Globus pallidus (tissue), 1 donor: ENCODE data around the gene CRYGA.
"Not testable (repeated sequence)": the region's sequence is repeated elsewhere in the genome, so short reads cannot be mapped to it uniquely, and the experiment has no call there.

Experiments used
- DNase-seq: peaks from one replicate; pipeline ENCODE4 v3.0.0-alpha.2; 2015; ENCODE audit warnings: low spot score

CRYGA gene

DNA sequence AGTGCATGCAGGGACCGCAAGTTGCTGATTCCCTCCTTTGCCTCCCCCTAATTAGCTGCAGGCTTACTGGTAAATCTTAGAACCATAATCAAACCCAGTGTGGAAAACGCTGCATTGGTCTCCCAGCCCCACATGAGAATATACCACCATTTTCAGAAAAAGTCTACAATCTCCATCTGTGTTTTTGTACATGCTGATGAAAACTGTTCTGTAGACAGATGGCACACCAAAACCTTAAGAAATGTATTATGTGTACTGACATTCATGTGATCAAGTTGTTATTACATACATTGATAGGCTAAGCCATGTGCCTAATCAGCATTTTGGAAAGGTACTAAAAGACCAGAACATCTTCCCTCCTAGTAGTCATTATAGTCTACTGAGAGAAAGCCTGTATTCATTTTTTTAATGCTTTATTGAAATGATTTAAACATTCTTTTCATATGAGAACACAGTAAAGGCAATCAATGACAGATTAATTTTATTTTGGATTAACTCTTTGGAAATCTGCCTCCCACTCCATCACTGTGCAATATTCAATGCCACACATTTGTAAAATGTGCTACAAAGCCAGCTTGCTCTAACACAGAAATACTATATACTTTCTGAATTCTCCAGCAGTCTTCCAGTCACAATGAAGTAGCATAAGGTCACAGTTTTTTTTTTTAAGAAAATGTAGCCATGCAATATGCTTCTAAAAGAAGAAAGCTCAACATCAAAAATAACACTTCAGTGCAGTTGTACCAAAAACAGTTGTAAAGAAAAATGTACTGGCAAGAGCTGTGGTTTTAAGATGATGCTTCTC is 1.8 kb upstream of the CRYGA start:
- no peak for DNase-seq

- DNase-seq: no peak
Observed at GRCh38 chr2:208156439-208156838, 7.0 kb downstream of the CRYGA start.

DNA sequence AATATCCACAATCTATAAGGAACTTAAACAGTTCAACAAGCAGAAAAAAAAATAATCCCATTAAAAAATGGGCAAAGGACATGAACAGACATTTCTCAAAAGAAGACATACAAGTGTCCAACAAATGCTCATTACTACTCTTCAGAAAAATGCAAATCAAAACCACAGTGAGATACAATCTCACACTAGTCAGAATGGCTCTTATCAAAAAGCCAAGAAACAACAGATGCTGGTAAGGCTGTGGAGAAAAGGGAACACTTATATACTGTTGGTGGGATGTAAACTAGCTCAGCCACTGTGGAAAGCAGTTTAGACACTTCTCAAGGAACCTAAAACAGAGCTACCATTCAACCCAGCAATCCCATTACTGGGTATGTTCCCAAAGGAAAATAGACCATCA is 10.2 kb downstream of the CRYGA start:
- no peak for DNase-seq

GRCh38 chr2:208150956-208151355 is 12.4 kb downstream of the CRYGA start:
- DNase-seq: no peak

DNA sequence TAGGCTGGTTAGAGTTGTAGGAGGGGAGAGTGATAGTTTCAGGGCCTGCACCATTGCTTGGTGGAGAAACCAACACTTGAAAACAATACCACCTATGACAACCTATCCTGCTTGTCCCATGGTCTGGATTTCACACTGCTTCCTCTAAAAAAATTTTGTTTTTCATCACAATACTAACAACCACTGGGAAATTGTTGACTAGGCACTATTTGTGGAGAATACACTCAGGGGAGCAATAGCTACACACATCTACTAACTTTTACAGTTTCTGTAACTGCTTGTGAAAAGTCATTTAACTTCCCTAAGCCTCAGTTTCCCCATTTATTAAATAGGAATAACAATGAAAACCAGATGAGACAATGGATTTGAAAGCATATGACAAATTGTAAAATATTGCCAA is 13.3 kb downstream of the CRYGA start:
- no peak for DNase-seq

DNA sequence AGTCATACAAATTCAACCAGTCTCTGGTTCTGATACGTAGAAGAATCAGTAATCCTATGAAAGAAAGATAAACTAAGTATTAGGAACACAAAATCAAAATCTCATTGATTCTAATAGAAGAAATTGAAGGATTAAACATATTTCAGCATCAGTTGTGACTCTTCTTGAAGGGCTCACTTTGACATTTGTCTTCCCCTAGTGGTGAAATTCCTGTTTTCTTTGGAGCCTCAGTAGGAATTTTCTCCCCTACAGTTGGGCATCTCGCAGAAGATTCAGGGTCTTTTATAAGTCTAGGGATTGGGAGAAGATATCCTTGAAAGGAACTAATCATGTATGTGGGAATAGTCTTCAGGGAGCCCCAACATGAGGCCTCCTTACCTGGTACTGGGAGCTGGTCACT is 14.6 kb downstream of the CRYGA start:
- DNase-seq: no peak

DNA sequence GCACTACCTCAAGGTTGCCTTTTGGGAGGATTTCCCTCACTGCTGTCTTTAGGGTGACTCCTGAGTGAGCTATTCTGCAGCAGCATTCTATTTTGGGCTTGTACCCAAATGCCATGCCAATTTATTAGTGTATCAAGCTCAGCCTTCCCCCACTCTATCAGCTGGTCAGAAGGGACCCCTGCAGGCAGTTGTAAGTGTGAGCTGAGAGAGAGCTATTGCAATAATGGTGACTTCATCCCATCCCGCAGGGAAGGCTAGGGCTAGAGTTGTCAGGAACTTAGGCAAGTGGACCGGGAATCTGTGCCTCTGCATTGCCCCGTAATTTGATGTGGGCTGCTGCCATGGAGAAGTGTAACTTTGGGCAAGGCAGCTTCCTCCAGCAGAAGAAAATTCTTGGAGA is 15.6 kb downstream of the CRYGA start:
- no peak for DNase-seq

DNA sequence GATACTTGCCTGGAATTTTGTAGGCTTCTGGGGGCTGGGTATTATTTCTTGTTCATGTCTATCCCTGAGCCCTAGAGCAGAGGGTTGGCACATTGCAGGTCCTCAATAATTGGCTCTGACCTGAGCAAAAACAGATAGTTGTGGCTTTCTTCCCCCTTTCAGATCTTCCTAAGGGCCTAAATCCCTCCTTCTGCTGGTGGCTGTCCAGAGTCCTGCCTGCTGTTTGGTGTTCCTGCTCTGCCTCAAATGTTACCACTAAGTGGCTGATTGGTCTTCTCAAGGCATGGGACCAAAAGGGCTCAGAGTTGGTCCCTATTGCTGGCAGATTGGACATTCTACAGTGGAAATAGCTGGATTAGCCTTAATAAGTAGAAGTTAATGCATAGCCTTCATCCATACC is 16.4 kb downstream of the CRYGA start:
- DNase-seq: no peak

DNA sequence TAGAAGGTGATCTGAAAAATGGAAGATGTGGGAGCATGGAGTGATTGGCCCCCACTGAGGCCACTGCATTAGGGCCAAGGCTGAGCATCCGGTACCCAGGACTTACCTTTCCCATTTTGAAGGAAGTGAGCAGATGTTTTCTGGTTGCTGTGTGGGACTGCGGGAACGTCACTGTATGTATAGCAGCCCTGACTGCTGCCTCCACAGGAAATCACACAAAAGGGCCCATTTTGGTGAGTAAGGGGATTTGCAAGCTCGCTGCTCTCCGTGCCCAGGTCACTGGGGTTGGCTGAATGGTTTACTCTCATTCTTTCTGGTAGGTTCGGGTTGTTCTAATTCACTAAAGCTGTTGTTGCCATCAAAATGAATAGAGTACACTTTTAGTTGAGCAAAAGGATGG is 17.4 kb downstream of the CRYGA start, which contains the start of gene CRYGB:
TSS of gene CRYGB (minus strand) at position 153 of the 400 bp plus-strand sequence. CDS start at position 115, 38 bp downstream.
- DNase-seq: no peak

GRCh38 chr2:208142925-208143799 is 20.2 kb downstream of the CRYGA start:
- DNase-seq: peak; percentile 35

DNA sequence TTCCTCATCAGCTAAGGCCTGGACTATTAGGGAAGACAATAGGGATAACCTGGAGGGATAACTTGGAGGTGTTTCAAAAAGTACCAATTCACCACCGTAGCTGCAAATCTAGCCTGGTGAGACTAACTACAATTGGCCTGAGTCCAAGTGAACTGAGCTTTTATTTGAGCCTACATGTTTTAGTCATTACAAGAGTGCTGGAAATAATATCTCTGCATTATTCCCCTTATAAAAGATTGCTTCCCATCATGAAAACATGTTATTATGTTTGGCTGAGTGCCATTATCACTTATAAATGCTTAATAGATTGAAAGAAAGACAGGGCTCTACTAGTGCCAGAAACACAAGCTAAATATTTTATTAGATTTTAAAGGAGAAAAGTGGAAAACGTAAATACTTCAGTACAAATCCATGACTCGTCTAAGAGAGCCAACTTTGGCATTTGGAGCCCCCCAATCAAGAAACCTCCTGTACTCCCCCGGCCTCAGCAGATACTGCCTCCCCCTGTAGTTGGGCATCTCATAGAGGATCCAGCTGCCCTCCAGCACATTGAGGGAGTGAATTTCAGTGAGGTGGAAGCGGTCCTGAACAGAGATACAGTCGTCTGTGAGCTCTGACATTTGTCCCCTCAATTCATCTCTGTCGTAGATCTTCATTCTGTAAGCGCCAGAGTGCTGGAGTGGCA is 21.0 kb downstream of the CRYGA start:
- DNase-seq: no peak

- no peak for DNase-seq
Observed at GRCh38 chr2:208139447-208139846, 23.9 kb downstream of the CRYGA start.

DNA sequence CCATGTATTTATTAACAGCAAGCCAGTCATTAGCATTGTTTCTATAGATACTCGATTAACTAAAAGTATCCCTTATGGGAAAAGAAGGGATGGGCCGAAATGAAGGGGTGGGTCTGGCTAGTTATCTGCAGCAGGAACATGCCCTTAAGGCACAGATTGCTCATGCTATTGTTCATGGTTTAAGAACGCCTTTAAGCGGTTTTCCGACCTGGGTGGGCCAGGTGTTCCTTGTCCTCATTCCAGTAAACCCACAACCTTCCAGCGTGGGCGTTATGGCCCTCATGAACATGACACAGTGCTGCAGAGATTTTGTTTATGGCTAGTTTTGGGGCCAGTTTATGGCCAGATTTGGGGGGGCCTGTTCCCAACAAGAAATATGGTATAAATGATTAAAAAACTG is 25.1 kb downstream of the CRYGA start:
- DNase-seq: not testable (repeated sequence)

- no peak for DNase-seq
Observed at GRCh38 chr2:208136716-208137094, 26.7 kb downstream of the CRYGA start.

DNA sequence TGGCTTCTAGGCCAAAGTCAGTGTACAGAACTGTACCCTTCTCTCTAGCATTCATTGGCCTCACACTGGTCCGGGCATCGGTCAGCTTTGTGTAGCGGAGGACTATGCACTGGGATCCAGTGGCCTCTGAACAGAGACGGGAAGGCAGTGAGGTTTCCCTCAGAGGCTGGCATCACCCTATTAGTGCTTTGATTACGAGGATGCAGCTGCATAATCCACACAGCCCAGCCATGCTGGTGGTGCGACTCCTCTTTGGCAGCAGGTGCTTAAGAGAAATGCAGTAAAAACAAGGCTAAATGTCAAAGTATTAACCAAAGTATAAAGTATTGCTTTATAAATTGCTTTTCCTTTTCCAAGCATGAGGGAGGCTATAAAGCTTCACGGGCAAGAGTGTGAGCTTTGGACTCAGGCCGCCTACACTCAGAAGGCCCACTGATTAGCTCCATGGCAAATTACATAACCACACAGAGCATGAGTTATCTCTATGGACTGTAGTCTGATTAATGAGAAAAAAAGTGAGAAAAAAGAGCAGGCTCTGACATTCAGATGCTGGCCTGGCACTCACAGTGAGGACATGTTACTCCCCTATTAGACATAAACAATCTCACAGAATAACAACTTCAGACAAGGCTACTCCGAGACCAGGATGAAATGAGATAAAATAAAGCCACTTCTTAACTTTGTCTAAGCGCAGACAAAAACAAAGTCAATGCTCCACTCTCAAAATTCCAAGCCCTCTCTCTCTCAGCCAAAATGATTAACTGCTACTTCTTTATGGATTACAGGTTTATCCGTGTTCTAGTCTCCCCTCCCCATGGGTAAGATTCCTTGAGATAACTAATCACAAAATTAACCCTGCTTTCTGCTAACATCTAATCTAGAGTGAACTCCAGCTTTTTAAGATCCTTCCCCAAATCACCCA is 27.3 kb downstream of the CRYGA start:
- no peak for DNase-seq

DNA sequence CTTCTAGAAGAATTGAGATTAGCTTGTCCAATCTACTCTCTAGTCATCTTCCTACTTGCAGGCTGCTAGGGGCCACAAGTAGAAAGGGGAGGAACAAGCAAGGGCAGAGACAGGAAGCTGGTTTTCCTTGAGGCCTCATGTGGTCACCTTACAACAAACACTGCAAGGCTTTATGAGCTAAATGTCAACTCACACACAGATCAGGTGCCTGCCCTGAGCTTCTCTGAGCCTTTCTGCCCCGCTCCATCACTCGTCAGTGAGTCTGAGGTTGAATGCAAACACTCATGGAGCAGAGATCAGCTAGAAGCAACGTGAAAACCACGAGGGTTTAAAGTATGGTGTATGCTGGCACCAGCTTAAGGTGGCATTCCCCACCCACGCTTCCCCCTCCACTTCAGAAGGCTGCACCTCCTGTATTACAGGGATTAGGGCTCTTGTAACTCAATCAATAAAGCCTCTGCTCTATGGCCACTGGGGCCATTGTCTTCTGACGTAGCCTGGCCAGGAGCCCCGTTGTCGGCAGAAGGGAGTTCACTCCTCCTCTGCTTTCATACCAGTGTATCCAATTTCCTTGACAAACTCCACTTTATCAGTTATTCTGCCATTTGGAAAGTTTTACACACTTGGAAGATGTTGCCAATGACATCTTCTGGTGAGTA is 28.3 kb downstream of the CRYGA start:
- DNase-seq: no peak

DNA sequence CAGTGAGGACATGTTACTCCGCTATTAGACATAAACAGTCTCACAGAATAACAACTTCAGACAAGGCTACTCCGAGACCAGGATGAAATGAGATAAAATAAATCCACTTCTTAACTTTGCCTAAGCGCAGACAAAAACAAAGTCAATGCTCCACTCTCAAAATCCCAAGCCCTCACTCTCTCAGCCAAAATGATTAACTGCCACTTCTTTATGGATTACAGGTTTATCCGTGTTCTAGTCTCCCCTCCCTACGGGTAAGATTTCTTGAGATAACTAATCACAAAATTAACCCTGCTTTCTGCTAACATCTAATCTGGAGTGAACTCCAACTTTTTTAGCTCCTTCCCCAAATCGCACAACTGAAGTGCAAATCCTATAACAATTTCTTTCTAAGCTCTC is 32.7 kb downstream of the CRYGA start:
- no peak for DNase-seq

DNA sequence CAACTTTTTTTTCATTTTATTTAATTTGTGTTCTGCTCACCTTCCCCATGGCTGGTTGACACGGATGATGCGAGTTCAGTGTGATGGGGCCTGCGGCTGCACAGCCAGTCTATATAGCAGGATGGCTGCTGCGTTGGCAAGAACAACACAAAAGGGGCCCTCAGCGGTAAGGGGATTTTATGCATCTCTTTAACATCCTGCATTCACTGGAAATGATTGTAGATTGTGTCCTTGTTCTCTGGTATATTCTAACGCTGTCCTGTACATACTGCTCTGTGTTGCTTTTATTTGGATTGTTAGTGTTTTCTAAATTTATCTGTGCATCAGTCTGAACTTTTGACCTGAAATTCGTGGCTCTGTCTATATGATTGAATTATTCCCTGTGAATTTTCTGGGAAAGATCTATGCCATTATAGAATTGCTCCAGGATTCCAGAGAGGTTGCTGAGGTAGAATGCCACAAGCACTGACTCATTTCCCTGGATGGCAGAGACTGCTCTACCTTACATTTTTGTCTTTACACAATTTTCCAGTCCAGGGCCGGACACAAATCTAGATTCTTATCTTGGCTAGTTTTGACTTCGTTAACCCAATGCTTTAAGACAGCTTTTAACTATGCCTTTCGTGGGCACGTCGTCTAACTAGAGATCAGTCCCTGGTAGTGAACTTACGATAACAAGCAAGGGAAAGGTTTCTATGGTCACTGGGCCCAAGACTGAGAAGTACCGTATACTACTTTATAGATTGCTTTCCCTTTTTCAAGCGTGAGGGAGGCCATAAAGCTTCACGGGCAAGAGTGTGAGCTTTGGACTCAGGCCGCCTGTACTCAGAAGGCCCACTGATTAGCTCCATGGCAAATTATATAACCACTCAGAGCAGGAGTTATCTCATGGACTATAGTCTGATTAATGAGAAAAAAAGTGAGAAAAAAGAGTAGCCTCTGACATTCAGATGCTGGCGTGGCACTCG is 33.4 kb downstream of the CRYGA start, which contains the start of gene CRYGC:
TSS of gene CRYGC (minus strand) at position 85 of the 968 bp plus-strand sequence. CDS start at position 49, 36 bp downstream.
- no peak for DNase-seq

- DNase-seq: no peak
Observed at GRCh38 chr2:208128136-208128535, 35.3 kb downstream of the CRYGA start.

- DNase-seq: no peak
Observed at GRCh38 chr2:208127090-208127489, 36.3 kb downstream of the CRYGA start.
